HG02610 (cell line): ENCODE results near the gene CD163L1.
"Not testable (repeated sequence)": the region's sequence is repeated elsewhere in the genome, so short reads cannot be mapped to it uniquely, and the experiment has no call there.

Experiments used
- ATAC-seq: cut with Tn5 transposase; IDR thresholded peaks from one replicate; pipeline ENCODE4 v1.9.1; 2021; ENCODE audit warnings: mild to moderate bottlenecking, moderate library complexity; ENCODE audit not compliant: unreplicated experiment

Gene CD163L1

DNA sequence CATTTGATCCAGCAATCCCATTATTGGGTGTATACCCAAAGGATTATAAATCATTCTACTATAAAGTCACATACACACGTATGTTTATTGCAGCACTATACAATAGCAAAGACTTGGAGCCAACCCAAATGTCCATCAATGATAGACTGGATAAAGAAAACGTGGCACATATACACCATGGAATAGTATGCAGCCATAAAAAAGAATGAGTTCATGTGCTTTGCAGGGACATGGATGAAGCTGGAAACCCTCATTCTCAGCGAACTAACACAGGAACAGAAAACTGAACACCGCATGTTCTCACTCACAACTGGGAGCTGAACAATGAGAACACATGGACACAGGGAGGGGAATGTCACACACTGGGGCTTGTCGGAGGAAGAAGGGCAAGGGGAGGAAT is 106.2 kb downstream of the CD163L1 start:
- not testable (repeated sequence) for ATAC-seq

DNA sequence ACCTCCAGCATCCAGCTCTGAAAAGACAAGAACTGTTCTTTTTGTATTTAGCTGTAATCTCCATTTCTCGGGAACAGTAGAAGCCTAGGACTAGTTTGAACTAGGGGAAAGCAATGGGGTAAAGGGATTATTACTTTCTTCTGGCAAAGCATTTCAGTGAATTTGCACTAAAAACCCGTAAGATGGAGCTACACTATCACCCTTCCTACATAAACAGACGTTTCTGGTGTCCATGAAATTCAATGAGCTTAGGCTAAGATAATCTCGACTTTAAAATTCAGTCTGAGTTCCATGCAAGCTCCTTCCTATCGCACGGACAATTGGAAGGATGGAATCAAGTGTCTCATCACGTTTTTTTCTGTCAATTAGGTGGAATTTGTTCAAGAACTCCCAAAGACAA is 116.0 kb downstream of the CD163L1 start:
- ATAC-seq, result no peak

DNA sequence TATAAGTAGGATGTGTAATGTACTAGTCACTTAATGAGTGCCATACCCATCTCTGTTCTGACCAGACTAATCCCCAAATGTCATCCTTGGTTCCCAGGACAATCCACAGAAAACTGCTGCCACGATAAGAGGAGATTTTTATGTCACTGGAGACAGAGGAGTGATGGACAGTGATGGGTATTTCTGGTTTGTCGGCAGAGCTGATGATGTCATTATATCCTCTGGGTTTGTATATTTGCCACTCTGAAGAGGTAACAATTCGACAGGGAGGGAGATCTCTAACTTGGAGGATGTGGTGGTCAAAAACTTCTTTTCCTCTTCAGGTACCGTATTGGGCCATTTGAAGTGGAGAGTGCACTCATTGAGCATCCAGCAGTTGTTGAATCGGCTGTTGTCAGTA is 119.8 kb downstream of the CD163L1 start:
- ATAC-seq, result no peak

DNA sequence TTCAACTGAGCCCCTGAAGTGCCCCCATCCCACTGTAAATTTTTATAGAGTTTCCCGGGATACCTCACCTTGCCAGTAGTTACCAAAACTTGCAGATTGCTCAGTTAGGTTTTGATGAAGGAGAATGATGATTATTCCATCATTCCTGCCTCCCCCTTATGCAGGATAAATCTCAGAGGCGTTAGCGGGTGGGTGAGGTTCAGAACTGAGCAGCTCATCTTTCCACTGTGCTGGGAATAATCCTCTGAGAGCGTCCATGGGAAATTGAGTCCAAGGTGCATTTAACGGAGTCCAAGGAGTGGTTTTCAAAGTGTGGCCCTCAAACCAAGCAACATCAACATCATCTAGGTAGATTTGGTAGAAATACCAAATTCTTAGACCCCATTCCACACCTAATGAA is 121.4 kb downstream of the CD163L1 start:
- no peak for ATAC-seq

DNA sequence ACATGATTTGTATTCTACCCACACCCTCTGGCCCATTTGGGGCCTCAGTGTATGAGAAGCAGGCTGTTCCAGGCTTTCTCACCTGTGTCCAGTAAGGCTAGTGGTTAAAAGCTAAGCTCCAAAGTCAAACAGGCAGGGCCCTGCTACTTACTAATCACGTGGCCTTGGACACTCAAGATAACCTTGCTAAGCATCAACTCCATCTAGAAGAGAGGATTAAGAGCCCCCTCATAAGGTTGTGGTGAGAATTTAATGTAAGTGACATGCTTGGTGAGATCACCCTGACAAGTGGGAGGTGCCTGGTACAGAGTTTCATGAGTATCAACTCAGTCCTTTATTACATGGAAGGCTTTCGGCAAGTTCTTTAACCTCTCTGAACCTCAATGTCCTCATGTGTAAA is 122.3 kb downstream of the CD163L1 start:
- ATAC-seq, result no peak

DNA sequence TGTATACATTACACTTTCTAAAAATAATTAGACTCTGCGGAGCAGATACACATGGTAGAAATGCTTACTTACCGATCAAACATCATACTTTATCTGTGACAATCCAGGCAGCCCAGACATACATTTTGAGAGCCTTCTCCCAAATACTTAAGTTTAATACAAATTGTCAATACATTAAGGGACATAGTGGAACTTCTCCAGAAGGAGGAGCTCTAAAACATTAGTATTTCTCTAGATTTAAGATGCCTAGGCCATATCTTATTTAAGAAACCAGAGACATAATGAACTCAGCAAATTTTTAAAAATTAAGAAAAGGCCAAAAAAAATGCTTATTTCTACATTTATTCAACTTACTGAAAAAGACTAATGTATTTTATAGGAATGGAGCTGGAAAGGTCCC is 124.0 kb downstream of the CD163L1 start:
- ATAC-seq, result no peak

DNA sequence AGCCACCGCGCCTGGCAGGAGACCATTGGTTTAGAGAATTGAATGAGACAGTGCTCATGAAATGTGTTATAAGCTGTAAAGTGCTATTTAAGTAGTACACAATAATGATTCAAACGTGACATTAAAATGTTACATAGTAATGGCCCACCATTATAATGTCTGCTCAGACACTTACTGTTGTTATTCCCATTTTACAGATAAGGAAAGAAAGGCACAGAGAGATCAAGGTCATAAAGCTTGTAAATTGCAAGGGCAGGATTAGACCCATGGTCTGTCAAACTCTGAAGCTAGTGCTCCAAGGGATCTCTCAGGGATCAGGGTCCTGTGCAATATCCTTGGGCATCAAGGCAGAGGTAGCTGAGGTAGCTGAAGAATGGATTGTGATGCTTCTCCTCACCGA is 133.9 kb downstream of the CD163L1 start:
- no peak for ATAC-seq
